A549 (cell line): ENCODE results near the gene ITPRID1. TPM values are rescaled to one million over a fixed set of nuclear protein-coding genes. Genes with fewer than 3 reads are reported as not detected.

ENCODE experiments used
- ATAC-seq, 2 experiments: fragments of 200-7000 bp in 1 of 2; fragments of >200 bp in 1 of 2; cut with Nextera tagmentation in 1 of 2; cut with Tn5 transposase in 1 of 2; 3 replicates each; pipeline versions ENCODE4 v1.8.0 to v1.9.1; 2018 to 2020; ENCODE audit warnings: mild to moderate bottlenecking in 1 of 2, moderate library complexity in 1 of 2
- CTCF ChIA-PET: fragments of 300-600 bp; sonication (Branson Sonifier 250); formaldehyde crosslinking; extraction: SDS; loops from one replicate; lab custom pipeline; 2021; ENCODE audit warnings: antibody characterized with exemption, inconsistent platforms; lab: Yijun Ruan, JAX
- POLR2A ChIA-PET: fragments of 350-600 bp; formaldehyde crosslinking; extraction: SDS; loops from one replicate; lab custom pipeline; 2021; ENCODE audit warnings: antibody characterized with exemption, inconsistent platforms; lab: Yijun Ruan, JAX
- DNase-seq, 2 experiments: peaks; one replicate each; pipeline versions ENCODE4 v3.0.0 to v3.0.0-alpha.2; 2011 to 2016; ENCODE audit warnings: low read depth in 1 of 2, low spot score in 1 of 2
- FAIRE-seq: peaks from 2 replicates; lab custom pipeline; 2011; peaks lifted over from hg19 to GRCh38; lab: Jason Lieb, UNC
- H3K27ac ChIP-seq, 2 experiments: fragments of >200 bp; sonication (Bioruptor Twin); formaldehyde crosslinking; 3 replicates each; pipeline ENCODE4 v1.5.1; 2016 to 2017
- H3K4me1 ChIP-seq: fragments of >200 bp; sonication (Bioruptor Twin); formaldehyde crosslinking; 3 replicates; pipeline ENCODE4 v1.6.1; 2016
- H3K4me2 ChIP-seq: fragments of >200 bp; sonication (Bioruptor Twin); formaldehyde crosslinking; 3 replicates; pipeline ENCODE4 v1.6.1; 2016
- H3K4me3 ChIP-seq: fragments of >200 bp; sonication (Bioruptor Twin); formaldehyde crosslinking; 3 replicates; pipeline ENCODE4 v1.5.1; 2016
- H3K9me3 ChIP-seq: fragments of >200 bp; sonication (Bioruptor Twin); formaldehyde crosslinking; 3 replicates; pipeline ENCODE4 v1.6.1; 2016
- BHLHE40 ChIP-seq: IDR thresholded peaks from 2 replicates; pipeline ENCODE4 v1.6.1; 2012; ENCODE audit warnings: low read depth, low read length, inconsistent platforms
- CBX8 ChIP-seq: fragments of 200-600 bp; sonication (generic); IDR thresholded peaks from 2 replicates; pipeline ENCODE4 v1.6.1; 2016
- EHF ChIP-seq: fragments of 250-450 bp; sonication (Bioruptor Pico); IDR thresholded peaks from 2 replicates; pipeline ENCODE4 v1.5.0; 2020; ENCODE audit warnings: mild to moderate bottlenecking
- EP300 ChIP-seq, 2 experiments: fragments of >200 bp; sonication (Bioruptor Twin); formaldehyde crosslinking; IDR thresholded peaks; 2 replicates in 1 of 2; 3 replicates in 1 of 2; pipeline ENCODE4 v1.6.1; 2016 to 2017
- ESRRA ChIP-seq: fragments of 150-350 bp; IDR thresholded peaks from 2 replicates; pipeline ENCODE4 v1.6.1; 2014; ENCODE audit warnings: mild to moderate bottlenecking, low read length, borderline replicate concordance
- FOSB ChIP-seq: fragments of 250-450 bp; sonication (Bioruptor Pico); IDR thresholded peaks from 2 replicates; pipeline ENCODE4 v1.5.0; 2020; ENCODE audit warnings: mild to moderate bottlenecking, moderate library complexity
- FOSL2 ChIP-seq, 2 experiments: fragments of 450-650 bp in 1 of 2; fragments of >200 bp in 1 of 2; sonication (Bioruptor Twin) in 1 of 2; formaldehyde crosslinking; IDR thresholded peaks; 2 replicates each; pipeline versions ENCODE4 v1.5.0 to v1.6.1; 2016 to 2020; ENCODE audit warnings: mild to moderate bottlenecking in 1 of 2, moderate library complexity in 1 of 2
- FOXS1 ChIP-seq: fragments of 250-450 bp; sonication (Bioruptor Pico); IDR thresholded peaks from 2 replicates; pipeline ENCODE4 v1.5.0; 2020; ENCODE audit warnings: mild to moderate bottlenecking, moderate library complexity
- HDAC2 ChIP-seq: fragments of 200-600 bp; sonication (generic); IDR thresholded peaks from 2 replicates; pipeline ENCODE4 v1.6.1; 2016
- HEYL ChIP-seq: fragments of 250-450 bp; sonication (Bioruptor Pico); IDR thresholded peaks from 2 replicates; pipeline ENCODE4 v1.8.0; 2021; ENCODE audit warnings: mild to moderate bottlenecking, moderate library complexity
- HOXA7 ChIP-seq: fragments of 250-450 bp; sonication (Bioruptor Pico); IDR thresholded peaks from 2 replicates; pipeline ENCODE4 v1.5.0; 2020; ENCODE audit warnings: mild to moderate bottlenecking, moderate library complexity
- HOXB13 ChIP-seq: fragments of 250-450 bp; sonication (Bioruptor Pico); IDR thresholded peaks from 2 replicates; pipeline ENCODE4 v1.5.0; 2020; ENCODE audit warnings: low read depth, mild to moderate bottlenecking, moderate library complexity
- HOXB5 ChIP-seq: fragments of 250-450 bp; sonication (Bioruptor Pico); IDR thresholded peaks from 2 replicates; pipeline ENCODE4 v1.5.0; 2020; ENCODE audit warnings: mild to moderate bottlenecking, moderate library complexity
- JUN ChIP-seq, 2 experiments: fragments of >200 bp; sonication (Bioruptor Twin); formaldehyde crosslinking; IDR thresholded peaks; 2 replicates in 1 of 2; 3 replicates in 1 of 2; pipeline ENCODE4 v1.6.1; 2016 to 2017
- KDM1A ChIP-seq: fragments of 200-600 bp; sonication (generic); IDR thresholded peaks from 2 replicates; pipeline ENCODE4 v1.6.1; 2016; ENCODE audit warnings: low read depth, mild to moderate bottlenecking
- MYC ChIP-seq: IDR thresholded peaks from 2 replicates; pipeline ENCODE4 v1.6.1; 2012; ENCODE audit warnings: mild to moderate bottlenecking, inconsistent platforms, low read length, improper control_type of control experiment, borderline replicate concordance
- NFE2L2 ChIP-seq: fragments of 150-350 bp; conservative IDR thresholded peaks from 2 replicates; pipeline ENCODE4 v1.6.1; 2014; ENCODE audit warnings: low read length
- POLR2AphosphoS2 ChIP-seq: conservative IDR thresholded peaks from 2 replicates; pipeline ENCODE4 v1.6.1; 2012; ENCODE audit warnings: low read length, improper control_type of control experiment, inconsistent platforms
- RAD21 ChIP-seq, 2 experiments: fragments of >200 bp in 1 of 2; sonication (Bioruptor Twin) in 1 of 2; formaldehyde crosslinking in 1 of 2; IDR thresholded peaks in 1 of 2; conservative IDR thresholded peaks in 1 of 2; 2 replicates in 1 of 2; 3 replicates in 1 of 2; pipeline ENCODE4 v1.6.1; 2012 to 2018; ENCODE audit warnings: inconsistent platforms in 1 of 2
- SMC3 ChIP-seq: fragments of >200 bp; sonication (Bioruptor Twin); formaldehyde crosslinking; IDR thresholded peaks from 3 replicates; pipeline ENCODE4 v1.6.1; 2018; ENCODE audit warnings: inconsistent platforms
- ZC3H11A ChIP-seq: fragments of 450-650 bp; IDR thresholded peaks from 2 replicates; pipeline ENCODE4 v1.6.1; 2014; ENCODE audit warnings: antibody characterized with exemption, mild to moderate bottlenecking
- ZFP36 ChIP-seq: fragments of 450-650 bp; IDR thresholded peaks from 2 replicates; pipeline ENCODE4 v1.6.1; 2014; ENCODE audit warnings: borderline replicate concordance; ENCODE audit not compliant: partially characterized antibody
- ZSCAN20 ChIP-seq: fragments of 250-450 bp; sonication (Bioruptor Pico); IDR thresholded peaks from 2 replicates; pipeline ENCODE4 v1.8.0; 2022; ENCODE audit warnings: mild to moderate bottlenecking, moderate library complexity
- WGBS: methylation state at CpG from one replicate; pipeline ENCODE4 v1.1.6; 2017; ENCODE audit errors: missing lambda C conversion rate; 5-methylcytosine and 5-hydroxymethylcytosine counted together
- polyA plus RNA-seq, 4 experiments: library from polyadenylated mRNA; depleted of rRNA in 3 of 4; stranded (reverse); fragments of >200 nt; fragmentation: RNase III in 1 of 4; extraction: RNeasy Plus Mini Kit Qiagen cat#74134 plus additional on column Dnase treatment in 1 of 4; gene quantifications; 2 replicates in 3 of 4; 3 replicates in 1 of 4; pipeline ENCODE4 v1.2.3, GENCODE V29; 2011 to 2017
- TF ChIP-seq, protein P1 (sequence below): fragments of >200 bp; sonication (Bioruptor Twin); formaldehyde crosslinking; IDR thresholded peaks from 3 replicates; pipeline ENCODE4 v1.5.1; 2016
- TF ChIP-seq, protein P2 (sequence below): IDR thresholded peaks from 2 replicates; pipeline ENCODE4 v1.6.1; 2012
- TF ChIP-seq, protein P3 (sequence below): fragments of >200 bp; sonication (Bioruptor Twin); formaldehyde crosslinking; IDR thresholded peaks from 3 replicates; pipeline ENCODE4 v1.6.1; 2016
- TF ChIP-seq, protein P4 (sequence below): fragments of 250-450 bp; sonication (Bioruptor Pico); IDR thresholded peaks from 2 replicates; pipeline ENCODE4 v1.5.0; 2020; ENCODE audit warnings: low read depth, mild to moderate bottlenecking, moderate library complexity

The ITPRID1 gene
- polyA plus RNA-seq, 2 of the 4 experiments (the other 2 are of a cell fraction), result not detected

DNA sequence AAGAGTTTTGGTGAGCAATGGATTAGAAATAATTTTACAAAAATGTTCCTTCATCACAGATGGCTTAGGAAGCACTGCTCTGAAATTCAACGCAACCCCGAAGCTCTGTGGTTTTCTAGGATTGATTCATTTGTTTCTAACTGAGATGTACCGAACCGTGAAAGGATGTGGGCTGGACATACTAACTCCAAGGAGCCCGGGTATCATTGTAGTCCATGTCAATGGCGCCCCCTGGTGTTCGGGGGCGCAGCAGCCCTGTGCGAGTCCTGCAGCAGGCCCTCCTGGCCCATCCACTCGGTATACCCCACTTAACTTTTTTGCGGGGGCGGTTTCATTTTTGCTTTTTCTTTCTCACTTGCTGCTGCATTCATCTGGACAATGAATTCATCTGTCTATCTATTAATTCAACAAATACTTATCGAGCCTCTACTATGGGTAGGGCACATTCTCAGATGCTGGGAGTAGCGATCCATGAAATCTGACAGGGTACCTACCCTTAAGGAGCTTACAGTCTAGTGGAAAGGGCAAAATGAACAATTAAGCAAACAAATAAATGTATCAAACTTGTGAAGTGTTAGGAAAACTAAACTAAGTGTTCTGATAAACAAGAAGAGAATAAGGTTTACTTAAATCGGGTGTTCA lies 25.2 kb upstream of the ITPRID1 start:
- FAIRE-seq, result no peak
- CTCF ChIA-PET, result interaction anchor here (0.6 to 10.1 kb wide), 33 partner anchors 10 to 383 kb away, joined by 3 to 128 read pairs (median 4); partner anchors contain the start of gene ITPRID1

DNA sequence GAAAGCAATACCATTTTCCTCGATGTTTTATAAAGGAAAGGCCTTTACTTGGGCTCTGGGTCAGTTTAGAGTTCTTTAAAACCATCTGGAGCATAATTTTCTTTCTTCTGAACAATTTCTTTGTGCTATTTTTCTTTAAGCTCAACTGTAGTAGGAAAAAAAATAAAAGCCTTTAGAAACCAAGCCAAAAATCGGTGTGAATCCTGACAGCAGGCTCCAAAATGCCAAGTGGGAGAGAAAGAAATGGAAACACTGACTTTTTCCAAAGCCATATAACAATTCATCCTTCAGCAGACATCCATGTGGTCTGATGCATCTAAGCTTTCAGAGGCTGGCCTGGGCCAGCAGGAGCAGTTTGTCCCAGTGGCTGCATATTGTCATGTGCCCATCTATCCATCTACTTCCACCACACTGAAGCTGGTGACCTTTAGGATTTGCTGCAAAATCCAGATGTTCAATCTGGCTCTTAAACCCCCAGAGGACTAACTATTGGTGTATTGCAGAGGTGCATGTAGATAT lies 23.0 kb upstream of the ITPRID1 start:
- no peak overlapping the region for H3K4me3 ChIP-seq
- DNase-seq (no peak), ATAC-seq (no peak), FAIRE-seq (no peak)
- POLR2A ChIA-PET, result no interaction called here
- CTCF ChIA-PET, result interaction anchor here (0.9 to 10.1 kb wide), 8 partner anchors 22 to 144 kb away, joined by 3 to 128 read pairs (median 3); no protein-coding TSS in a partner anchor
- no peaks in the 10 kb centered on the region for H3K9me3 ChIP-seq
- no peaks in the 10 kb centered on the region for H3K4me1 ChIP-seq
- no peak overlapping the region for H3K4me2 ChIP-seq
- 7% methylated on average over 2 of the region's 2 CpGs for WGBS
- no peak for TF ChIP-seq BHLHE40
- TF ChIP-seq ZFP36, result no peak
- TF ChIP-seq KDM1A, result no peak
- no peak for TF ChIP-seq EP300 (IDR thresholded peaks at IDR 0.05)
- TF ChIP-seq FOSB, result no peak
- no peak for TF ChIP-seq HOXA7 (CRISPR knock-in tag)
- H3K27ac ChIP-seq, result no peak overlapping the region

More for the DNA sequence above, 25.2 kb upstream of the ITPRID1 start:
- POLR2A ChIA-PET, result no interaction called here
- H3K27ac ChIP-seq, result no peak overlapping the region
- DNase-seq (peak; percentile 65 to 69), ATAC-seq (peak; percentile 98 to 100)
- no peaks in the 10 kb centered on the region for H3K4me1 ChIP-seq
- peak overlapping the region; percentile 25; the same call in 1 of the 3 replicates for H3K4me2 ChIP-seq
- 21% methylated on average over 15 of the region's 15 CpGs for WGBS
- no peak for TF ChIP-seq EP300 (IDR thresholded peaks at IDR 0.05)
- peak; percentile 95 for TF ChIP-seq SMC3
- no peak for TF ChIP-seq FOXS1 (CRISPR knock-in tag)
- TF ChIP-seq, protein P1, sequence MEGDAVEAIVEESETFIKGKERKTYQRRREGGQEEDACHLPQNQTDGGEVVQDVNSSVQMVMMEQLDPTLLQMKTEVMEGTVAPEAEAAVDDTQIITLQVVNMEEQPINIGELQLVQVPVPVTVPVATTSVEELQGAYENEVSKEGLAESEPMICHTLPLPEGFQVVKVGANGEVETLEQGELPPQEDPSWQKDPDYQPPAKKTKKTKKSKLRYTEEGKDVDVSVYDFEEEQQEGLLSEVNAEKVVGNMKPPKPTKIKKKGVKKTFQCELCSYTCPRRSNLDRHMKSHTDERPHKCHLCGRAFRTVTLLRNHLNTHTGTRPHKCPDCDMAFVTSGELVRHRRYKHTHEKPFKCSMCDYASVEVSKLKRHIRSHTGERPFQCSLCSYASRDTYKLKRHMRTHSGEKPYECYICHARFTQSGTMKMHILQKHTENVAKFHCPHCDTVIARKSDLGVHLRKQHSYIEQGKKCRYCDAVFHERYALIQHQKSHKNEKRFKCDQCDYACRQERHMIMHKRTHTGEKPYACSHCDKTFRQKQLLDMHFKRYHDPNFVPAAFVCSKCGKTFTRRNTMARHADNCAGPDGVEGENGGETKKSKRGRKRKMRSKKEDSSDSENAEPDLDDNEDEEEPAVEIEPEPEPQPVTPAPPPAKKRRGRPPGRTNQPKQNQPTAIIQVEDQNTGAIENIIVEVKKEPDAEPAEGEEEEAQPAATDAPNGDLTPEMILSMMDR, result peak; percentile 83
- TF ChIP-seq RAD21 (conservative IDR thresholded peaks at IDR 0.05 in 1 of 2, IDR thresholded peaks at IDR 0.05 in 1 of 2), result peak; percentile 89 to 92
- TF ChIP-seq, all 56 proteins: peak for 3
- Histone ChIP-seq H3K4me3 (no peak overlapping the region), H3K9me3 (no peaks in the 10 kb centered on the region)

DNA sequence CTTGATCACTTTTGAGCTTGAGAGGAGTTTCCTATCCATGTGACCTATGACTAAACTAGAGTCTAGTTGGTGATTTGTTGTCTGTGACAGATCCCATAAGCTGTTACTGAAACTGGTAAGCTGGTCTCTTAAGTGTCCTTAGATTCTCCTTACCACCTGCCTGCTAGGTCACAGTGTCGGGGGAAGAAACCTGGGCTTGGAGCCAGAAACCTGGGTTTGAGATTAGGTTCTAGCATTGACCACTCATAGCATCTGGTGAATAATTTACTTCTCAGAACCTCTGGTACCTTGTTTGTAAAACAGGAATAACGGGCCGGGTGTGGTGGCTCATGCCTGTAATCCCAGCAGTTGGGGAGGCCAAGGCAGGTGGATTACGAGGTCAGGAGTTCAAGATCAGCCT lies 21.8 kb upstream of the ITPRID1 start:
- ChIA-PET POLR2A (no interaction called here), CTCF (interaction anchor here (0.6 to 10.1 kb wide), 3 partner anchors 46 to 598 kb away, joined by 3 to 128 read pairs (median 109); no protein-coding TSS in a partner anchor)
- no peak overlapping the region for H3K4me3 ChIP-seq
- no peak for FAIRE-seq
- no peak overlapping the region for H3K27ac ChIP-seq
- TF ChIP-seq HDAC2 (no peak), HEYL (CRISPR knock-in tag) (no peak), JUN (IDR thresholded peaks at IDR 0.05) (no peak), NFE2L2 (no peak), HOXB13 (CRISPR knock-in tag) (no peak), FOSL2 (IDR thresholded peaks at IDR 0.05) (no peak), FOSL2 (CRISPR knock-in tag; IDR thresholded peaks at IDR 0.05) (no peak), CBX8 (no peak), ZSCAN20 (CRISPR knock-in tag) (no peak), POLR2AphosphoS2 (no peak), KDM1A (no peak), ESRRA (no peak), ZFP36 (no peak), RAD21 (conservative IDR thresholded peaks at IDR 0.05 in 1 of 2, IDR thresholded peaks at IDR 0.05 in 1 of 2) (no peak), ZC3H11A (no peak), EHF (CRISPR knock-in tag) (no peak), MYC (no peak), HOXB5 (CRISPR knock-in tag) (no peak)
- TF ChIP-seq, protein P2, sequence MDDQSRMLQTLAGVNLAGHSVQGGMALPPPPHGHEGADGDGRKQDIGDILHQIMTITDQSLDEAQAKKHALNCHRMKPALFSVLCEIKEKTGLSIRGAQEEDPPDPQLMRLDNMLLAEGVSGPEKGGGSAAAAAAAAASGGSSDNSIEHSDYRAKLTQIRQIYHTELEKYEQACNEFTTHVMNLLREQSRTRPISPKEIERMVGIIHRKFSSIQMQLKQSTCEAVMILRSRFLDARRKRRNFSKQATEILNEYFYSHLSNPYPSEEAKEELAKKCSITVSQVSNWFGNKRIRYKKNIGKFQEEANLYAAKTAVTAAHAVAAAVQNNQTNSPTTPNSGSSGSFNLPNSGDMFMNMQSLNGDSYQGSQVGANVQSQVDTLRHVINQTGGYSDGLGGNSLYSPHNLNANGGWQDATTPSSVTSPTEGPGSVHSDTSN, result no peak
- TF ChIP-seq, protein P3, sequence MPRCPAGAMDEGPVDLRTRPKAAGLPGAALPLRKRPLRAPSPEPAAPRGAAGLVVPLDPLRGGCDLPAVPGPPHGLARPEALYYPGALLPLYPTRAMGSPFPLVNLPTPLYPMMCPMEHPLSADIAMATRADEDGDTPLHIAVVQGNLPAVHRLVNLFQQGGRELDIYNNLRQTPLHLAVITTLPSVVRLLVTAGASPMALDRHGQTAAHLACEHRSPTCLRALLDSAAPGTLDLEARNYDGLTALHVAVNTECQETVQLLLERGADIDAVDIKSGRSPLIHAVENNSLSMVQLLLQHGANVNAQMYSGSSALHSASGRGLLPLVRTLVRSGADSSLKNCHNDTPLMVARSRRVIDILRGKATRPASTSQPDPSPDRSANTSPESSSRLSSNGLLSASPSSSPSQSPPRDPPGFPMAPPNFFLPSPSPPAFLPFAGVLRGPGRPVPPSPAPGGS, result no peak
- TF ChIP-seq, protein P4, sequence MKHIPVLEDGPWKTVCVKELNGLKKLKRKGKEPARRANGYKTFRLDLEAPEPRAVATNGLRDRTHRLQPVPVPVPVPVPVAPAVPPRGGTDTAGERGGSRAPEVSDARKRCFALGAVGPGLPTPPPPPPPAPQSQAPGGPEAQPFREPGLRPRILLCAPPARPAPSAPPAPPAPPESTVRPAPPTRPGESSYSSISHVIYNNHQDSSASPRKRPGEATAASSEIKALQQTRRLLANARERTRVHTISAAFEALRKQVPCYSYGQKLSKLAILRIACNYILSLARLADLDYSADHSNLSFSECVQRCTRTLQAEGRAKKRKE, result no peak
- TF ChIP-seq, all 56 proteins: peak for 0
- no peaks in the 10 kb centered on the region for H3K4me1 ChIP-seq
- no peaks in the 10 kb centered on the region for H3K9me3 ChIP-seq
- 57% methylated on average over 2 of the region's 4 CpGs for WGBS
- ATAC-seq (no peak), DNase-seq (no peak)
- no peak overlapping the region for H3K4me2 ChIP-seq
